HCT116 (cell line): ENCODE measurements around the gene SMARCB1. TPM values are rescaled to one million over a fixed set of nuclear protein-coding genes. Genes with fewer than 3 reads are reported as not detected.
A peak's percentile ranks its signal among the peaks of the same experiment; 100 is the strongest.

ENCODE experiments used
- ATAC-seq: fragments of 200-7000 bp; cut with Tn5 transposase; 2 replicates; pipeline ENCODE4 v1.9.1; 2020; ENCODE audit warnings: mild to moderate bottlenecking, moderate library complexity
- BruUV-seq: library from RNA; stranded (reverse); fragments of 400-500 nt; replicated peaks from 2 replicates; lab custom pipeline; 2021; lab: Mats Ljungman, UMichigan
- CTCF ChIA-PET: fragments of 300-600 bp; sonication (Branson Sonifier 250); formaldehyde crosslinking; loops from one replicate; lab custom pipeline; 2021; ENCODE audit warnings: antibody characterized with exemption; lab: Charles Lee
- POLR2A ChIA-PET: fragments of 300-600, 350-600 bp; sonication (Branson Sonifier 250); formaldehyde crosslinking; loops from one replicate; lab custom pipeline; 2021; ENCODE audit warnings: antibody characterized with exemption; lab: Charles Lee
- RAD21 ChIA-PET, 2 experiments: fragments of 300-600 bp; sonication (Branson Sonifier 250); formaldehyde crosslinking; loops; one replicate each; lab custom pipeline; 2023; ENCODE audit warnings: low total read pairs in 2 of 2; ENCODE audit not compliant: uncharacterized antibody in 2 of 2, unreplicated experiment in 2 of 2, low non-redundant PET in 1 of 2; lab: Charles Lee
- DNase-seq: peaks from one replicate; pipeline ENCODE4 v3.0.0-alpha.2; 2010; ENCODE audit warnings: low read depth, low spot score
- H2AFZ ChIP-seq: fragments of 200-600 bp; shearing (Covaris generic), sonication (generic); 2 replicates; pipeline ENCODE4 v1.6.1; 2017; ENCODE audit warnings: low read depth, mixed run types, mixed read lengths, antibody characterized with exemption, low read length; ENCODE audit not compliant: poor library complexity, severe bottlenecking
- H3K27ac ChIP-seq: 2 replicates; pipeline ENCODE4 v1.5.1; 2012; ENCODE audit warnings: low read depth, low read length
- H3K27me3 ChIP-seq: fragments of 200-600 bp; sonication (generic); 2 replicates; pipeline ENCODE4 v1.6.1; 2016; ENCODE audit warnings: mixed run types, low read length, mixed read lengths; ENCODE audit not compliant: insufficient read depth
- H3K36me3 ChIP-seq, 2 experiments: fragments of 200-500 bp in 1 of 2; fragments of 200-600 bp in 1 of 2; sonication (Bioruptor generic) in 1 of 2; sonication (generic) in 1 of 2; 2 replicates each; pipeline versions ENCODE4 v1.5.1 to v1.6.1; 2014 to 2016; ENCODE audit warnings: low read length in 2 of 2, inconsistent platforms in 1 of 2, mixed read lengths in 1 of 2, mixed run types in 1 of 2; ENCODE audit not compliant: insufficient read depth in 2 of 2, control insufficient read depth in 1 of 2
- H3K4me1 ChIP-seq, 2 experiments: fragments of 200-600 bp in 1 of 2; sonication (generic) in 1 of 2; 2 replicates each; pipeline versions ENCODE4 v1.5.1 to v1.6.1; 2012 to 2017; ENCODE audit warnings: low read length in 2 of 2, inconsistent platforms in 1 of 2, mild to moderate bottlenecking in 1 of 2, mixed read lengths in 1 of 2, mixed run types in 1 of 2, moderate library complexity in 1 of 2; ENCODE audit not compliant: insufficient read depth in 2 of 2, control insufficient read depth in 1 of 2
- H3K4me2 ChIP-seq: fragments of 200-600 bp; sonication (generic); 2 replicates; pipeline ENCODE4 v1.6.1; 2017; ENCODE audit warnings: mixed run types, low read length, mixed read lengths
- H3K4me3 ChIP-seq, 2 experiments: fragments of 200-600 bp in 1 of 2; sonication (generic) in 1 of 2; replicated peaks in 1 of 2; 2 replicates each; pipeline ENCODE4 v1.5.1; 2011 to 2016; ENCODE audit warnings: low read length in 2 of 2, control low read depth in 1 of 2, low read depth in 1 of 2, mild to moderate bottlenecking in 1 of 2, mixed read lengths in 1 of 2, mixed run types in 1 of 2
- H3K79me2 ChIP-seq: fragments of 200-600 bp; sonication (generic); 2 replicates; pipeline ENCODE4 v1.6.1; 2017; ENCODE audit warnings: mild to moderate bottlenecking, mixed run types, low read length, moderate library complexity, mixed read lengths; ENCODE audit not compliant: insufficient read depth
- H3K9ac ChIP-seq: fragments of 200-600 bp; sonication (generic); 2 replicates; pipeline ENCODE4 v1.6.1; 2016; ENCODE audit warnings: low read length, mixed read lengths
- H3K9me2 ChIP-seq: fragments of 200-600 bp; sonication (generic), shearing (Covaris generic); 2 replicates; pipeline ENCODE4 v1.6.1; 2017; ENCODE audit warnings: mixed run types, mild to moderate bottlenecking, moderate library complexity; ENCODE audit not compliant: insufficient read depth
- H3K9me3 ChIP-seq, 2 experiments: fragments of 200-500 bp in 1 of 2; fragments of 200-600 bp in 1 of 2; sonication (Bioruptor generic) in 1 of 2; sonication (generic) in 1 of 2; 2 replicates each; pipeline ENCODE4 v1.6.1; 2014 to 2017; ENCODE audit warnings: low read length in 2 of 2, mixed read lengths in 2 of 2, inconsistent platforms in 1 of 2, low read depth in 1 of 2, mild to moderate bottlenecking in 1 of 2, mixed run types in 1 of 2, moderate library complexity in 1 of 2; ENCODE audit not compliant: control insufficient read depth in 1 of 2, insufficient read depth in 1 of 2
- H4K20me1 ChIP-seq: fragments of 200-600 bp; sonication (generic), shearing (Covaris generic); 2 replicates; pipeline ENCODE4 v1.6.1; 2017; ENCODE audit warnings: mixed run types, mild to moderate bottlenecking, moderate library complexity; ENCODE audit not compliant: insufficient read depth
- EGR1 ChIP-seq: IDR thresholded peaks from 2 replicates; pipeline ENCODE4 v1.6.1; 2012; ENCODE audit warnings: low read depth
- FOSL1 ChIP-seq: IDR thresholded peaks from 2 replicates; pipeline ENCODE4 v1.6.1; 2012; ENCODE audit warnings: low read depth
- MAX ChIP-seq: IDR thresholded peaks from 2 replicates; pipeline ENCODE4 v1.6.1; 2012
- YY1 ChIP-seq: IDR thresholded peaks from 2 replicates; pipeline ENCODE4 v1.6.1; 2011; ENCODE audit warnings: low read length, low read depth, moderate library complexity, mild to moderate bottlenecking; ENCODE audit not compliant: insufficient replicate concordance; ENCODE audit errors: extremely low read depth
- intact Hi-C: fragments of 100-400 bp; cut with micrococcal nuclease; formaldehyde crosslinking; loops from 2 replicates; pipeline ENCODE4 v1.10.0; 2022
- total RNA-seq: library from RNA; stranded (reverse); gene quantifications from one replicate; pipeline ENCODE4 v1.2.1, GENCODE V29; 2021; ENCODE audit not compliant: unreplicated experiment

SMARCB1 gene
- total RNA-seq, 1 experiment from 2014 or later: 101 TPM

- no peaks in the 10 kb centered on the region for H3K9me3 ChIP-seq
- POLR2A ChIA-PET: interaction anchor here (0.9 to 1.2 kb wide), 4 partner anchors 15 to 36 kb away, joined by 3 to 6 read pairs (median 4); partner anchors contain the start of gene SMARCB1
- TF ChIP-seq MAX (no peak), YY1 (no peak)
- peak overlapping the region; percentile 86 for H3K27ac ChIP-seq
- intact Hi-C loops: no loop called here
- H3K4me1 ChIP-seq: peaks cover 8 to 25% of the 10 kb centered on the region in 2 experiments
- DNase-seq (no peak), ATAC-seq (no peak)
- no peaks in the 10 kb centered on the region for H3K36me3 ChIP-seq
- H2AFZ ChIP-seq: no peak overlapping the region
- H3K79me2 ChIP-seq: no peaks in the 10 kb centered on the region
- no TSS peak for BruUV-seq
- CTCF ChIA-PET: interaction anchor here (0.6 kb wide), 1 partner anchor 18 kb away, joined by 3 read pairs; no protein-coding TSS in a partner anchor
- no peaks in the 10 kb centered on the region for H3K9me2 ChIP-seq
- peak overlapping the region; percentile 94 for H3K4me2 ChIP-seq
- H3K27me3 ChIP-seq: no peaks in the 10 kb centered on the region
- RAD21 ChIA-PET: no interaction called here
- peak overlapping the region; percentile 65 to 81 for H3K4me3 ChIP-seq
- peak overlapping the region; percentile 92 for H3K9ac ChIP-seq
- no peaks in the 10 kb centered on the region for H4K20me1 ChIP-seq
These were observed 34.6 kb upstream of the SMARCB1 start for GRCh38 chr22:23752090-23752691.

GRCh38 chr22:23752750-23753149 lies 34.0 kb upstream of the SMARCB1 start:
- Histone ChIP-seq H3K27me3 (no peaks in the 10 kb centered on the region), H4K20me1 (no peaks in the 10 kb centered on the region), H3K36me3 (no peaks in the 10 kb centered on the region), H3K4me2 (no peak overlapping the region), H3K9me3 (no peaks in the 10 kb centered on the region), H3K79me2 (no peaks in the 10 kb centered on the region), H2AFZ (no peak overlapping the region), H3K9me2 (no peaks in the 10 kb centered on the region), H3K27ac (no peak overlapping the region), H3K4me3 (no peak overlapping the region), H3K4me1 (peaks cover 8 to 25% of the 10 kb centered on the region in 2 experiments), H3K9ac (no peak overlapping the region)
- BruUV-seq: no TSS peak
- RAD21 ChIA-PET: no interaction called here
- intact Hi-C loops: no loop called here
- POLR2A ChIA-PET: interaction anchor here (0.9 to 1.2 kb wide), 2 partner anchors 18 to 36 kb away, joined by 3 to 6 read pairs; no protein-coding TSS in a partner anchor
- DNase-seq (no peak), ATAC-seq (no peak)
- CTCF ChIA-PET: interaction anchor here (0.6 kb wide), 1 partner anchor 18 kb away, joined by 3 read pairs; no protein-coding TSS in a partner anchor
- TF ChIP-seq FOSL1 (no peak), EGR1 (no peak), MAX (no peak)
